IMR-90 (cell line): ENCODE measurements around the gene AVPR1B.

ENCODE experiments used
- CEBPB ChIP-seq: IDR thresholded peaks from 2 replicates; pipeline ENCODE4 v1.6.1; 2012; ENCODE audit warnings: low read depth, low read length, improper control_type of control experiment
- CTCF ChIP-seq: conservative IDR thresholded peaks from 2 replicates; pipeline ENCODE4 v1.5.1; 2012; ENCODE audit warnings: mild to moderate bottlenecking, low read depth, low read length, improper control_type of control experiment
- MAFK ChIP-seq: IDR thresholded peaks from 2 replicates; pipeline ENCODE4 v1.6.1; 2012; ENCODE audit warnings: low read depth, low read length, improper control_type of control experiment
- MXI1 ChIP-seq: IDR thresholded peaks from 2 replicates; pipeline ENCODE4 v1.6.1; 2012; ENCODE audit warnings: low read depth, mild to moderate bottlenecking, low read length, moderate library complexity, borderline replicate concordance
- NFE2L2 ChIP-seq: fragments of 150-350 bp; IDR thresholded peaks from 2 replicates; pipeline ENCODE4 v1.6.1; 2016; ENCODE audit warnings: low read depth, mild to moderate bottlenecking, low read length
- POLR2A ChIP-seq: IDR thresholded peaks from 2 replicates; pipeline ENCODE4 v1.6.1; 2012; ENCODE audit warnings: mild to moderate bottlenecking, low read depth, low read length
- RAD21 ChIP-seq: IDR thresholded peaks from 2 replicates; pipeline ENCODE4 v1.6.1; 2012; ENCODE audit warnings: low read length, improper control_type of control experiment
- USF2 ChIP-seq: fragments of 150-350 bp; IDR thresholded peaks from 2 replicates; pipeline ENCODE4 v1.6.1; 2017; ENCODE audit warnings: mild to moderate bottlenecking, antibody characterized with exemption, low read length, low read depth
- TF ChIP-seq, protein P1 (sequence below): fragments of 150-350 bp; IDR thresholded peaks from 2 replicates; pipeline ENCODE4 v1.6.1; 2016; ENCODE audit warnings: low read depth, mild to moderate bottlenecking, low read length, moderate library complexity, borderline replicate concordance

DNA sequence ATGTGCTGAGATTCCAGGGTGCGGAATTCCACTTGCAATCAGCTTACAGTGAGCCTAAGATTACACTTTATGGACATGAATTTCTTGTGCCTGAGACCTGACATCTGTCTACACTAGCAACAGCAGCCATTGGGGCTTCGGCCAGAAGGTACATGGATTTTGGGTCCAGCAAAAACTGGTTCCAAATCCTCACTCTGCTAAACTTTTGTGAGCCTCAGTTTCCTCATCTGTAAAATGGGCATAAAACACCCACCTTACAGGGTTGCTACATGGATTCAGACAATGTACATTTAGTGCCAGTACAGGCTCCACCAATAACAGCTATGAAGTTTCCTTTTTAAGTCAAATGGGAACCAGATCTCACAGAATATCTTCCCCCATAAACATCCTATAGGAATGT is 33.4 kb downstream of the AVPR1B start:
- no peak for TF ChIP-seq MAFK
- no peak for TF ChIP-seq CTCF
- TF ChIP-seq MXI1 = no peak
- no peak for TF ChIP-seq RAD21
- no peak for TF ChIP-seq NFE2L2
- no peak for TF ChIP-seq POLR2A
- no peak for TF ChIP-seq CEBPB
- TF ChIP-seq, protein P1, sequence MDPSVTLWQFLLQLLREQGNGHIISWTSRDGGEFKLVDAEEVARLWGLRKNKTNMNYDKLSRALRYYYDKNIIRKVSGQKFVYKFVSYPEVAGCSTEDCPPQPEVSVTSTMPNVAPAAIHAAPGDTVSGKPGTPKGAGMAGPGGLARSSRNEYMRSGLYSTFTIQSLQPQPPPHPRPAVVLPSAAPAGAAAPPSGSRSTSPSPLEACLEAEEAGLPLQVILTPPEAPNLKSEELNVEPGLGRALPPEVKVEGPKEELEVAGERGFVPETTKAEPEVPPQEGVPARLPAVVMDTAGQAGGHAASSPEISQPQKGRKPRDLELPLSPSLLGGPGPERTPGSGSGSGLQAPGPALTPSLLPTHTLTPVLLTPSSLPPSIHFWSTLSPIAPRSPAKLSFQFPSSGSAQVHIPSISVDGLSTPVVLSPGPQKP = no peak
- no peak for TF ChIP-seq USF2
